ENCODE results near the gene ALX4.

- TF ChIP-seq, protein P1, sequence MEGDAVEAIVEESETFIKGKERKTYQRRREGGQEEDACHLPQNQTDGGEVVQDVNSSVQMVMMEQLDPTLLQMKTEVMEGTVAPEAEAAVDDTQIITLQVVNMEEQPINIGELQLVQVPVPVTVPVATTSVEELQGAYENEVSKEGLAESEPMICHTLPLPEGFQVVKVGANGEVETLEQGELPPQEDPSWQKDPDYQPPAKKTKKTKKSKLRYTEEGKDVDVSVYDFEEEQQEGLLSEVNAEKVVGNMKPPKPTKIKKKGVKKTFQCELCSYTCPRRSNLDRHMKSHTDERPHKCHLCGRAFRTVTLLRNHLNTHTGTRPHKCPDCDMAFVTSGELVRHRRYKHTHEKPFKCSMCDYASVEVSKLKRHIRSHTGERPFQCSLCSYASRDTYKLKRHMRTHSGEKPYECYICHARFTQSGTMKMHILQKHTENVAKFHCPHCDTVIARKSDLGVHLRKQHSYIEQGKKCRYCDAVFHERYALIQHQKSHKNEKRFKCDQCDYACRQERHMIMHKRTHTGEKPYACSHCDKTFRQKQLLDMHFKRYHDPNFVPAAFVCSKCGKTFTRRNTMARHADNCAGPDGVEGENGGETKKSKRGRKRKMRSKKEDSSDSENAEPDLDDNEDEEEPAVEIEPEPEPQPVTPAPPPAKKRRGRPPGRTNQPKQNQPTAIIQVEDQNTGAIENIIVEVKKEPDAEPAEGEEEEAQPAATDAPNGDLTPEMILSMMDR (IDR thresholded peaks at IDR 0.05), result no peak
- TF ChIP-seq POLR2A (IDR thresholded peaks at IDR 0.05), result no peak
Observed at GRCh38 chr11:44298862-44299261, 11.1 kb downstream of the ALX4 start.
